Naive thymus-derived CD4-positive, alpha-beta T cell (primary cell): ENCODE results near the gene GAS2. TPM values are rescaled to one million over a fixed set of nuclear protein-coding genes. Genes with fewer than 3 reads are reported as not detected.

Experiments
- ATAC-seq: fragments of 150-1000 bp; cut with Tn5 transposase; 2 replicates; pipeline ENCODE4 v1.10.0; 2021; ENCODE audit warnings: mild to moderate bottlenecking, moderate library complexity
- CTCF ChIA-PET: fragments of 350-600 bp; sonication (Branson Sonifier 250); formaldehyde crosslinking; loops from one replicate; lab custom pipeline; 2021; ENCODE audit warnings: antibody characterized with exemption; lab: Charles Lee
- POLR2A ChIA-PET: fragments of 350-600 bp; sonication (Branson Sonifier 250); formaldehyde crosslinking; loops from one replicate; lab custom pipeline; 2021; ENCODE audit warnings: antibody characterized with exemption, inconsistent platforms; lab: Charles Lee
- DNase-seq, 9 donors: peaks; one replicate each; pipeline versions ENCODE4 v3.0.0 to v3.0.0-alpha.2; 2020 to 2022; ENCODE audit warnings: mixed read lengths in 1 of 9
- H3K27ac ChIP-seq: one replicate; pipeline ENCODE4 v1.7.0; 2013; ENCODE audit warnings: mild to moderate bottlenecking, low read depth, low read length, moderate library complexity
- H3K27me3 ChIP-seq, 2 donors: one replicate each; pipeline ENCODE4 v1.7.0; 2013; ENCODE audit warnings: low read length in 2 of 2, mild to moderate bottlenecking in 2 of 2, moderate library complexity in 2 of 2; ENCODE audit not compliant: control insufficient read depth in 2 of 2, insufficient read depth in 2 of 2
- H3K36me3 ChIP-seq, 3 experiments: 1 replicate in 2 of 3; 2 replicates in 1 of 3; pipeline ENCODE4 v1.7.0; 2013; ENCODE audit warnings: low read length in 3 of 3, mild to moderate bottlenecking in 3 of 3, moderate library complexity in 1 of 3; ENCODE audit not compliant: insufficient read depth in 3 of 3, control insufficient read depth in 2 of 3
- H3K4me1 ChIP-seq, 2 donors: one replicate each; pipeline ENCODE4 v1.7.0; 2013; ENCODE audit warnings: low read length in 2 of 2, mild to moderate bottlenecking in 2 of 2, moderate library complexity in 1 of 2; ENCODE audit not compliant: control insufficient read depth in 2 of 2, insufficient read depth in 2 of 2
- H3K4me3 ChIP-seq: 2 replicates; pipeline ENCODE4 v1.7.0; 2013; ENCODE audit warnings: mild to moderate bottlenecking, low read length
- H3K9me3 ChIP-seq, 3 experiments: 1 replicate in 2 of 3; 2 replicates in 1 of 3; pipeline ENCODE4 v1.7.0; 2013; ENCODE audit warnings: low read length in 3 of 3; ENCODE audit not compliant: control insufficient read depth in 2 of 3
- H3K27ac Mint-ChIP-seq, 9 donors: one replicate each; pipeline ENCODE4 v1.8.0; 2020 to 2022; ENCODE audit warnings: mixed read lengths in 9 of 9, mild to moderate bottlenecking in 8 of 9, moderate library complexity in 5 of 9, inconsistent platforms in 2 of 9
- H3K27me3 Mint-ChIP-seq, 5 donors: one replicate each; pipeline ENCODE4 v1.8.0; 2021 to 2022; ENCODE audit warnings: mixed read lengths in 5 of 5, mild to moderate bottlenecking in 1 of 5
- H3K36me3 Mint-ChIP-seq, 5 donors: one replicate each; pipeline ENCODE4 v1.8.0; 2020 to 2022; ENCODE audit warnings: mixed read lengths in 5 of 5, mild to moderate bottlenecking in 3 of 5, inconsistent platforms in 1 of 5
- H3K4me1 Mint-ChIP-seq, 7 donors: one replicate each; pipeline ENCODE4 v1.8.0; 2020 to 2022; ENCODE audit warnings: mixed read lengths in 7 of 7, mild to moderate bottlenecking in 3 of 7, inconsistent platforms in 1 of 7
- H3K4me3 Mint-ChIP-seq, 10 donors: one replicate each; pipeline ENCODE4 v1.8.0; 2020 to 2022; ENCODE audit warnings: mild to moderate bottlenecking in 10 of 10, mixed read lengths in 10 of 10, moderate library complexity in 6 of 10, inconsistent platforms in 2 of 10
- H3K9me3 Mint-ChIP-seq, 11 donors: one replicate each; pipeline ENCODE4 v1.8.0; 2020 to 2022; ENCODE audit warnings: mixed read lengths in 11 of 11, mild to moderate bottlenecking in 4 of 11, inconsistent platforms in 1 of 11, moderate library complexity in 1 of 11
- intact Hi-C, 2 donors: fragments of 100-400 bp; cut with micrococcal nuclease; formaldehyde crosslinking; loops; one replicate each; pipeline ENCODE4 v1.15.1; 2023
- polyA plus RNA-seq, 2 donors: library from polyadenylated mRNA; unstranded; fragments of 300-500 nt; fragmentation: Illumina TruSeq; gene quantifications; one replicate each; pipeline ENCODE4 v1.2.3, GENCODE V29; 2021
- total RNA-seq, 6 experiments: library from RNA in 5 of 6; stranded (reverse) in 5 of 6; gene quantifications; 1 replicate in 5 of 6; 2 replicates in 1 of 6; pipeline ENCODE4 v1.2.3 and lab custom pipeline; 2021 to 2026

Gene GAS2
- total and polyA plus RNA-seq, 7 experiments from 2014 or later = 2.2 to 5.6 (median 4.2) TPM

DNA sequence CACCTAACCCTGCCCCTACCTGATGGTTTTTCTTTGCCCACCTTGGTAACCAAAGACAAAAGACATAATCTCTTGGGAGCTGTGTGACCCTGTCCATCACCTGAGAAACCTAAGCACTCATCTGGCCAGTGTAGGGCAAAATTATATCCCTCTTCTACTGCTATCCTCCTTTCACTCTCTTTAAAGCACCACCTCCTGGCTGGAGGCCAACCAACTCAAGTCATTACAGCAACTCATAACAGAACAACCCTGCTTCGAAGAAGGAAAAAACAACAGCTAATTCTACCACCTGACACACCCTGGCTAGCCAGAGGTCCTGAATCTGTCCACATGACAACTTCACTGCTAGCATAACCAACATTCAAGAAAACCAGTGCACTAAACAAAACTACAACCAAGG is 45.5 kb downstream of the GAS2 start:
- ChIA-PET CTCF (no interaction called here), POLR2A (no interaction called here)
- no peak overlapping the region for H3K4me3 ChIP-seq
- Mint-ChIP-seq H3K9me3 (peaks cover 0 to 20% (median 6%) of the 10 kb centered on the region in 11 donors), H3K4me1 (peaks cover 0 to 11% (median 4%) of the 10 kb centered on the region in 7 donors), H3K36me3 (peaks cover 0 to 11% (median 0%) of the 10 kb centered on the region in 5 donors), H3K27ac (no peak overlapping the region), H3K4me3 (no peak overlapping the region), H3K27me3 (peaks cover 0 to 10% (median 5%) of the 10 kb centered on the region in 5 donors)
- H3K27me3 ChIP-seq = no peaks in the 10 kb centered on the region
- no peak overlapping the region for H3K27ac ChIP-seq
- intact Hi-C loops = no loop called here
- DNase-seq (no peak), ATAC-seq (no peak)
- H3K9me3 ChIP-seq = no peaks in the 10 kb centered on the region
- H3K4me1 ChIP-seq = no peaks in the 10 kb centered on the region
- H3K36me3 ChIP-seq = no peaks in the 10 kb centered on the region

DNA sequence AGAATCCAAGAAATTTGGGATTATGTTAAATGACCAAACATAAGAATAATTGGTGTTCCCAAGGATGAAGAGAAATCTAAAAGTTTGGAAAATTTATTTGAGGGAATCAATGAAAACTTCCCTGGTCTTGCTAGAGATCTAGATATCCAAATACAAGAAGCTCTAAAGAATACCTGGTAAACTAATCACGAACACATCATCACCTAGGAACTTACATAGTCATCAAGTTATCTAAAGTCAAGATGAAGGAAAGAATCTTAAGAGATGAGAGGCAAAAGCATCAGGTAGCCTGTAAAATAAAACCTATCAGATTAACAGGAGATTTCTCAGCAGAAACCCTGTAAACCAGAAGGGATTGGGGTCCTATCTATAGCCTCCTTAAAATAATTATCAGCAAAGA is 46.9 kb downstream of the GAS2 start:
- intact Hi-C loops = no loop called here
- H3K4me3 Mint-ChIP-seq = no peak overlapping the region

DNA sequence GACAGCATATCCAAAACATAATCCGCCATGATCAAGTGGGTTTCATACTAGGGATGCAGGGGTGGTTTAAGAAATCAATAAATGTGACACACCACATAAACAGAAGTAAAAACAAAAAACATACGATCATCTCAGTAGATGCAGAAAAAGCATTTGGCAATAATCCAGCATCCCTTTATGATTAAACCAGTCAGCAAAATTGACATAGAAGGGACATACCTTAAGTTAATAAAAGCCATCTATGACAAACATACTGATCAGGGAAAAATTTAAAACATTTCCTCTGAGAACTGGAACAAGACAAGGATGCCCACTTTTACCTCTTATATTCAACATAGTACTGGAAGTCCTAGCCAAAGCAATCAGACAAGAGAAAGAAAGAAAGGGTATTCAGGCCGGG is 49.6 kb downstream of the GAS2 start:
- intact Hi-C loops = no loop called here
- H3K4me3 Mint-ChIP-seq = no peak overlapping the region
- H3K9me3 Mint-ChIP-seq = peaks cover 0 to 20% (median 5%) of the 10 kb centered on the region in 11 donors
- DNase-seq (no peak), ATAC-seq (no peak)
- peaks cover 0 to 4% (median 0%) of the 10 kb centered on the region in 5 donors for H3K36me3 Mint-ChIP-seq
- no peak overlapping the region for H3K27ac Mint-ChIP-seq
- Histone ChIP-seq H3K9me3 (no peaks in the 10 kb centered on the region), H3K4me3 (no peak overlapping the region), H3K27me3 (no peaks in the 10 kb centered on the region), H3K36me3 (no peaks in the 10 kb centered on the region), H3K27ac (no peak overlapping the region), H3K4me1 (no peaks in the 10 kb centered on the region)
- ChIA-PET POLR2A (no interaction called here), CTCF (interaction anchor here (0.9 kb wide), 1 partner anchor 13 kb away, joined by 3 read pairs; no protein-coding TSS in a partner anchor)
- H3K27me3 Mint-ChIP-seq = peaks cover 0 to 5% (median 4%) of the 10 kb centered on the region in 5 donors
- peaks cover 0 to 4% (median 0%) of the 10 kb centered on the region in 7 donors for H3K4me1 Mint-ChIP-seq

More for the DNA sequence above, 46.9 kb downstream of the GAS2 start:
- Histone ChIP-seq H3K4me1 (no peaks in the 10 kb centered on the region), H3K27ac (no peak overlapping the region), H3K9me3 (no peaks in the 10 kb centered on the region), H3K27me3 (no peaks in the 10 kb centered on the region), H3K36me3 (no peaks in the 10 kb centered on the region), H3K4me3 (no peak overlapping the region)
- ChIA-PET POLR2A (no interaction called here), CTCF (no interaction called here)
- Mint-ChIP-seq H3K27ac (no peak overlapping the region), H3K9me3 (peaks cover 0 to 20% (median 5%) of the 10 kb centered on the region in 11 donors), H3K4me1 (peaks cover 0 to 4% (median 0%) of the 10 kb centered on the region in 7 donors), H3K27me3 (peaks cover 0 to 5% (median 5%) of the 10 kb centered on the region in 5 donors), H3K36me3 (peaks cover 0 to 11% (median 0%) of the 10 kb centered on the region in 5 donors)
- ATAC-seq = no peak
- no peak for DNase-seq

DNA sequence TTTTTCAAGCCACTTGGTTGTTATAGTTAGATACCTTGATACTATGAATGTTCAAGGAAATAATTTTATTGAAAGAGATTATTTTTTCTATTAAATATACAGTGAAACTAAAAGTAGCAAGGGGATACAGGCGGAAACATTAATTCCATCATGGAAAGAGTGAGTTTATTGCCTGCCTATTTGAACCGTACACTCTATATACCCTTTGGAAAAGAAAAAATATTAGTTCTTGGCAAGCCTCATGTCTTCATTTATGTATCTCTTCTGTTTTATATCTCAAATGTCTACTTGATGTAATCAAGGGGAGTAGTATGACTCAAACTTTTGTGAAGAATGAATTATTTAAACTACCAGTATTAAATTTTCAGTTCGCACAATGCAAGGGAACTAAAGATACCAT is 54.0 kb downstream of the GAS2 start:
- H3K36me3 ChIP-seq = no peaks in the 10 kb centered on the region

DNA sequence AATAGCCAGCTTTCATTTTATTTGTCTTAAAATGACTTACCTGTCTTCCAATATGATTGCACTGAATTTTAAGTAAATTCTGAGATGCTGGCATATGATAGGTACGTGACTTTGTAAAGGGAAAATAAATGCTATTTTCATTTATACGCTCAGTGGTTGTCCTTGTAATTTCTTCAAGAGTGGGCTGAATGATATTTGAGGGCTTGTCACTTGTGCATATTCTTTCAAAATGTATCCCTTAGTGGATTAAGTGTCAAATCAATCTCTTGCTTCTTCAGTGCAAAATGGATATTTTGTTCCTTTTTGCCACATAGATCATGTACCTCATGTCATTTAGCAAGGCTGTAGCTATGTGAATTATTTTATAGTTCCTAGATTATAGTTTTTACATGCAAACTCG is 56.9 kb downstream of the GAS2 start:
- ATAC-seq (no peak), DNase-seq (no peak)
- Mint-ChIP-seq H3K4me3 (no peak overlapping the region), H3K9me3 (no peaks in the 10 kb centered on the region), H3K27ac (no peak overlapping the region), H3K27me3 (no peaks in the 10 kb centered on the region), H3K4me1 (peaks cover 0 to 2% (median 0%) of the 10 kb centered on the region in 7 donors), H3K36me3 (no peaks in the 10 kb centered on the region)
- Histone ChIP-seq H3K4me1 (no peaks in the 10 kb centered on the region), H3K27me3 (no peaks in the 10 kb centered on the region), H3K4me3 (no peak overlapping the region), H3K9me3 (no peaks in the 10 kb centered on the region), H3K36me3 (no peaks in the 10 kb centered on the region), H3K27ac (no peak overlapping the region)
- intact Hi-C loops = no loop called here
- ChIA-PET CTCF (interaction anchor here (1.3 to 1.4 kb wide), 2 partner anchors 53 to 64 kb away, joined by 4 read pairs; no protein-coding TSS in a partner anchor), POLR2A (no interaction called here)

More for the DNA sequence above, 54.0 kb downstream of the GAS2 start:
- intact Hi-C loops = no loop called here
- no peak overlapping the region for H3K4me3 Mint-ChIP-seq
- POLR2A ChIA-PET = no interaction called here
- H3K27ac Mint-ChIP-seq = no peak overlapping the region
- Histone ChIP-seq H3K4me1 (no peaks in the 10 kb centered on the region), H3K27ac (no peak overlapping the region), H3K27me3 (no peaks in the 10 kb centered on the region), H3K4me3 (no peak overlapping the region), H3K9me3 (no peaks in the 10 kb centered on the region)
- ATAC-seq (no peak), DNase-seq (no peak)
- H3K36me3 Mint-ChIP-seq = no peaks in the 10 kb centered on the region
- peaks cover 0 to 2% (median 0%) of the 10 kb centered on the region in 7 donors for H3K4me1 Mint-ChIP-seq
- H3K27me3 Mint-ChIP-seq = no peaks in the 10 kb centered on the region
- peaks cover 0 to 2% (median 0%) of the 10 kb centered on the region in 11 donors for H3K9me3 Mint-ChIP-seq
- CTCF ChIA-PET = no interaction called here

DNA sequence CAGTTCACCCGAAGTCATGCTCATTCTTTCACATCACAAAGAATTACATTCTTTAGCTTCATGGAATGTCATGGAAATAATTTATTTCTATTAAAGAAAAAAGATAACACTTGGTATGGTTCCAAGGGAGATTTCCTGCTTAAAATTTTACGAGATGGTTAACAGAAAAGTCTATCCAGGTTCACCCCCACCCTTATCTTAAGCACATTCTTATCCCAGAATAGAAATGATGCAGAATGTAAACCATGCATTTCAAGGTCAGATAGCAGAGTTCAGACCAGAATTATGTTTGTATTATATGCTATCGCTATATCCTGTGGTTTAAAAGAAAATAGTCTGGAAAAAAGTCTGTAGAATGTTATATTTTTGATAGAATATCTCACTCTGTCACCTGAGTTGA is 58.7 kb downstream of the GAS2 start:
- ATAC-seq (no peak), DNase-seq (no peak)
- Histone ChIP-seq H3K4me3 (no peak overlapping the region), H3K27ac (no peak overlapping the region), H3K4me1 (no peaks in the 10 kb centered on the region), H3K36me3 (no peaks in the 10 kb centered on the region), H3K27me3 (no peaks in the 10 kb centered on the region), H3K9me3 (no peaks in the 10 kb centered on the region)
- H3K36me3 Mint-ChIP-seq = no peaks in the 10 kb centered on the region
- no peak overlapping the region for H3K4me3 Mint-ChIP-seq
- intact Hi-C loops = no loop called here
- H3K4me1 Mint-ChIP-seq = peaks cover 0 to 2% (median 0%) of the 10 kb centered on the region in 7 donors
- ChIA-PET POLR2A (no interaction called here), CTCF (interaction anchor here (0.6 kb wide), 1 partner anchor 81 kb away, joined by 3 read pairs; no protein-coding TSS in a partner anchor)
- no peaks in the 10 kb centered on the region for H3K9me3 Mint-ChIP-seq
- peaks cover 0 to 3% (median 0%) of the 10 kb centered on the region in 5 donors for H3K27me3 Mint-ChIP-seq
- H3K27ac Mint-ChIP-seq = no peak overlapping the region
